IMR-90 (cell line): ENCODE data around the gene FRMD3. TPM values are rescaled to one million over a fixed set of nuclear protein-coding genes. Genes with fewer than 3 reads are reported as not detected.

Source experiments
- ATAC-seq: fragments of 200-7000 bp; cut with Tn5 transposase; 2 replicates; pipeline ENCODE4 v1.9.1; 2020; ENCODE audit warnings: low read depth, mild to moderate bottlenecking, moderate library complexity
- BruUV-seq: library from RNA; stranded (reverse); fragments of 400-500 nt; replicated peaks from 2 replicates; lab custom pipeline; 2021; lab: Mats Ljungman, UMichigan
- CTCF ChIA-PET: fragments of 300-600 bp; formaldehyde crosslinking; extraction: SDS; loops from one replicate; lab custom pipeline; 2021; ENCODE audit warnings: antibody characterized with exemption; lab: Yijun Ruan, JAX
- POLR2A ChIA-PET: fragments of 300-600 bp; sonication (Branson Sonifier 250); formaldehyde crosslinking; loops from one replicate; lab custom pipeline; 2022; ENCODE audit warnings: antibody characterized with exemption; ENCODE audit not compliant: unreplicated experiment; lab: Charles Lee
- DNase-seq: peaks from one replicate; pipeline ENCODE4 v3.0.0; 2013
- H2AFZ ChIP-seq: replicated peaks from 2 replicates; pipeline ENCODE3; 2013; ENCODE audit warnings: low read length, mild to moderate bottlenecking; ENCODE audit not compliant: poor library complexity
- H2AK5ac ChIP-seq: 2 replicates; pipeline ENCODE4 v1.6.1; 2013; ENCODE audit warnings: low read depth, low read length, inconsistent platforms
- H2AK9ac ChIP-seq: replicated peaks from 2 replicates; pipeline ENCODE3; 2013; ENCODE audit warnings: mild to moderate bottlenecking, low read depth, low read length, moderate library complexity; ENCODE audit not compliant: poor library complexity
- H2BK120ac ChIP-seq: 2 replicates; pipeline ENCODE4 v1.6.1; 2013; ENCODE audit warnings: low read depth, low read length, inconsistent platforms
- H2BK15ac ChIP-seq: 3 replicates; pipeline ENCODE4 v1.6.1; 2013; ENCODE audit warnings: low read depth, low read length, inconsistent platforms
- H2BK20ac ChIP-seq: 2 replicates; pipeline ENCODE4 v1.6.1; 2013; ENCODE audit warnings: low read depth, mild to moderate bottlenecking, inconsistent platforms, low read length, moderate library complexity
- H2BK5ac ChIP-seq: 2 replicates; pipeline ENCODE4 v1.6.1; 2013; ENCODE audit warnings: mild to moderate bottlenecking, low read depth, low read length, inconsistent platforms; ENCODE audit not compliant: poor library complexity, severe bottlenecking
- H3K14ac ChIP-seq: replicated peaks from 2 replicates; pipeline ENCODE4 v1.6.1; 2013; ENCODE audit warnings: low read depth, low read length, inconsistent platforms
- H3K18ac ChIP-seq: 2 replicates; pipeline ENCODE4 v1.6.1; 2013; ENCODE audit warnings: low read depth, low read length, control low read depth
- H3K23ac ChIP-seq: 2 replicates; pipeline ENCODE4 v1.6.1; 2013; ENCODE audit warnings: low read depth, low read length, inconsistent platforms
- H3K27ac ChIP-seq: 2 replicates; pipeline ENCODE4 v1.5.1; 2013; ENCODE audit warnings: mild to moderate bottlenecking, control low read depth, low read length; ENCODE audit not compliant: insufficient read depth
- H3K27me3 ChIP-seq: 2 replicates; pipeline ENCODE4 v1.6.1; 2013; ENCODE audit warnings: low read length; ENCODE audit not compliant: control insufficient read depth, insufficient read depth
- H3K36me3 ChIP-seq: 2 replicates; pipeline ENCODE4 v1.6.1; 2013; ENCODE audit warnings: low read length, mixed read lengths; ENCODE audit not compliant: control insufficient read depth, insufficient read depth
- H3K4ac ChIP-seq: 2 replicates; pipeline ENCODE4 v1.6.1; 2013; ENCODE audit warnings: low read depth, low read length, inconsistent platforms
- H3K4me1 ChIP-seq: 2 replicates; pipeline ENCODE4 v1.6.1; 2013; ENCODE audit warnings: low read length, mixed read lengths; ENCODE audit not compliant: control insufficient read depth, insufficient read depth
- H3K4me2 ChIP-seq: 2 replicates; pipeline ENCODE4 v1.6.1; 2013; ENCODE audit warnings: low read depth, mild to moderate bottlenecking, control low read depth, low read length, moderate library complexity
- H3K4me3 ChIP-seq: 2 replicates; pipeline ENCODE4 v1.5.1; 2013; ENCODE audit warnings: low read depth, mild to moderate bottlenecking, control low read depth, low read length, moderate library complexity; ENCODE audit not compliant: insufficient read depth
- H3K56ac ChIP-seq: 2 replicates; pipeline ENCODE4 v1.6.1; 2013; ENCODE audit warnings: low read length, inconsistent platforms; ENCODE audit not compliant: insufficient read depth; ENCODE audit errors: extremely low read depth
- H3K79me1 ChIP-seq, 2 experiments: 2 replicates each; pipeline ENCODE4 v1.6.1; 2013; ENCODE audit warnings: low read length in 2 of 2, inconsistent platforms in 1 of 2, low read depth in 1 of 2
- H3K9ac ChIP-seq: 2 replicates; pipeline ENCODE4 v1.6.1; 2013; ENCODE audit warnings: low read depth, low read length, control low read depth
- H3K9me1 ChIP-seq: 2 replicates; pipeline ENCODE4 v1.6.1; 2013; ENCODE audit warnings: low read length, inconsistent platforms; ENCODE audit not compliant: insufficient read depth
- H3K9me3 ChIP-seq: 2 replicates; pipeline ENCODE4 v1.6.1; 2013; ENCODE audit warnings: low read length; ENCODE audit not compliant: control insufficient read depth, insufficient read depth
- H4K20me1 ChIP-seq: 2 replicates; pipeline ENCODE4 v1.6.1; 2013; ENCODE audit warnings: low read length, inconsistent platforms; ENCODE audit not compliant: insufficient read depth
- H4K5ac ChIP-seq: 2 replicates; pipeline ENCODE4 v1.6.1; 2013; ENCODE audit warnings: mild to moderate bottlenecking, low read depth, low read length, control low read depth
- H4K8ac ChIP-seq, 2 experiments: 2 replicates each; pipeline ENCODE4 v1.6.1; 2013; ENCODE audit warnings: low read depth in 2 of 2, low read length in 2 of 2, control low read depth in 1 of 2, inconsistent platforms in 1 of 2
- H4K91ac ChIP-seq: 2 replicates; pipeline ENCODE4 v1.6.1; 2013; ENCODE audit warnings: low read depth, low read length, inconsistent platforms; ENCODE audit not compliant: insufficient read depth
- BHLHE40 ChIP-seq: fragments of 150-350 bp; IDR thresholded peaks from 2 replicates; pipeline ENCODE4 v1.6.1; 2016; ENCODE audit warnings: mild to moderate bottlenecking, low read depth, low read length
- CEBPB ChIP-seq: IDR thresholded peaks from 2 replicates; pipeline ENCODE4 v1.6.1; 2012; ENCODE audit warnings: low read depth, low read length, improper control_type of control experiment
- CHD1 ChIP-seq: IDR thresholded peaks from 2 replicates; pipeline ENCODE4 v1.6.1; 2012; ENCODE audit warnings: low read depth, low read length, improper control_type of control experiment
- CTCF ChIP-seq: conservative IDR thresholded peaks from 2 replicates; pipeline ENCODE4 v1.5.1; 2012; ENCODE audit warnings: mild to moderate bottlenecking, low read depth, low read length, improper control_type of control experiment
- ELK1 ChIP-seq: fragments of 150-350 bp; IDR thresholded peaks from 2 replicates; pipeline ENCODE4 v1.6.1; 2016; ENCODE audit warnings: low read depth, mild to moderate bottlenecking, low read length, moderate library complexity, borderline replicate concordance
- FOS ChIP-seq: fragments of 150-350 bp; IDR thresholded peaks from 2 replicates; pipeline ENCODE4 v1.6.1; 2016; ENCODE audit warnings: low read depth, low read length
- MAFK ChIP-seq: IDR thresholded peaks from 2 replicates; pipeline ENCODE4 v1.6.1; 2012; ENCODE audit warnings: low read depth, low read length, improper control_type of control experiment
- MAZ ChIP-seq: IDR thresholded peaks from 2 replicates; pipeline ENCODE4 v1.6.1; 2012; ENCODE audit warnings: low read depth, mild to moderate bottlenecking, low read length, improper control_type of control experiment, moderate library complexity, borderline replicate concordance
- MXI1 ChIP-seq: IDR thresholded peaks from 2 replicates; pipeline ENCODE4 v1.6.1; 2012; ENCODE audit warnings: low read depth, mild to moderate bottlenecking, low read length, moderate library complexity, borderline replicate concordance
- NFE2L2 ChIP-seq: fragments of 150-350 bp; IDR thresholded peaks from 2 replicates; pipeline ENCODE4 v1.6.1; 2016; ENCODE audit warnings: low read depth, mild to moderate bottlenecking, low read length
- POLR2A ChIP-seq: IDR thresholded peaks from 2 replicates; pipeline ENCODE4 v1.6.1; 2012; ENCODE audit warnings: mild to moderate bottlenecking, low read depth, low read length
- RAD21 ChIP-seq: IDR thresholded peaks from 2 replicates; pipeline ENCODE4 v1.6.1; 2012; ENCODE audit warnings: low read length, improper control_type of control experiment
- RCOR1 ChIP-seq: IDR thresholded peaks from 2 replicates; pipeline ENCODE4 v1.6.1; 2012; ENCODE audit warnings: mild to moderate bottlenecking, low read length, improper control_type of control experiment; ENCODE audit not compliant: insufficient replicate concordance
- RFX5 ChIP-seq: IDR thresholded peaks from 2 replicates; pipeline ENCODE4 v1.8.0; 2012; ENCODE audit warnings: low read depth, mild to moderate bottlenecking, low read length, moderate library complexity
- SMC3 ChIP-seq: fragments of 150-350 bp; IDR thresholded peaks from 2 replicates; pipeline ENCODE4 v1.6.1; 2016; ENCODE audit warnings: low read depth, mild to moderate bottlenecking, antibody characterized with exemption, low read length, moderate library complexity
- USF2 ChIP-seq: fragments of 150-350 bp; IDR thresholded peaks from 2 replicates; pipeline ENCODE4 v1.6.1; 2017; ENCODE audit warnings: mild to moderate bottlenecking, antibody characterized with exemption, low read length, low read depth
- dilution Hi-C: fragments of 300-500 bp; cut with HindIII; formaldehyde crosslinking; loops from one replicate; pipeline ENCODE4 v1.14.3; 2018; ENCODE audit warnings: low sequenced_read_pairs; ENCODE audit not compliant: unreplicated experiment
- in situ Hi-C: fragments of 300-500 bp; cut with MboI; formaldehyde crosslinking; loops from 3 replicates; pipeline ENCODE4 v1.14.3; 2019; ENCODE audit warnings: low sequenced_read_pairs, inconsistent platforms, mixed read lengths
- intact Hi-C: fragments of 100-400 bp; cut with micrococcal nuclease; formaldehyde crosslinking; loops from 2 replicates; pipeline ENCODE4 v1.10.0; 2022
- polyA plus RNA-seq, 3 experiments: library from polyadenylated mRNA; depleted of rRNA; stranded (reverse); fragments of >200 nt; gene quantifications; 2 replicates each; pipeline ENCODE4 v1.2.3, GENCODE V29; 2012; ENCODE audit warnings: low replicate concordance in 1 of 3
- total RNA-seq: library from RNA; depleted of rRNA; stranded (reverse); fragments of >200 nt; gene quantifications from 2 replicates; pipeline ENCODE4 v1.2.3, GENCODE V29; 2012

Gene FRMD3
- total and polyA plus RNA-seq, 2 of the 4 experiments (the other 2 are of a cell fraction) = 0.02 to 0.18 TPM

- no peaks in the 10 kb centered on the region for H3K79me1 ChIP-seq
- no peaks in the 10 kb centered on the region for H3K9me1 ChIP-seq
- H3K27ac ChIP-seq = no peak overlapping the region
- H3K18ac ChIP-seq = no peak overlapping the region
- H3K36me3 ChIP-seq = no peaks in the 10 kb centered on the region
- intact Hi-C loops = no loop called here
- TF ChIP-seq USF2 (no peak), BHLHE40 (no peak), RCOR1 (no peak), MXI1 (no peak), RFX5 (no peak), CHD1 (no peak), CTCF (no peak), NFE2L2 (no peak), MAZ (no peak), RAD21 (no peak), MAFK (no peak), ELK1 (no peak), FOS (no peak), CEBPB (no peak), SMC3 (no peak), POLR2A (no peak)
- ATAC-seq (no peak), DNase-seq (no peak)
- H3K56ac ChIP-seq = no peak overlapping the region
- H2AFZ ChIP-seq = no peak overlapping the region
- H2BK20ac ChIP-seq = no peak overlapping the region
- H3K14ac ChIP-seq = no peak overlapping the region
- no peak overlapping the region for H4K5ac ChIP-seq
- H2BK120ac ChIP-seq = no peak overlapping the region
- ChIA-PET CTCF (no interaction called here), POLR2A (no interaction called here)
- no TSS peak for BruUV-seq
- H2AK9ac ChIP-seq = no peak overlapping the region
- H4K20me1 ChIP-seq = no peaks in the 10 kb centered on the region
- H3K23ac ChIP-seq = no peak overlapping the region
- in situ Hi-C loops = no loop called here
- no peak overlapping the region for H2BK15ac ChIP-seq
- H2BK5ac ChIP-seq = no peak overlapping the region
- no peak overlapping the region for H4K8ac ChIP-seq
- dilution Hi-C loops = no loop called here
- H3K4ac ChIP-seq = no peak overlapping the region
- no peaks in the 10 kb centered on the region for H3K4me1 ChIP-seq
- peaks cover 5% of the 10 kb centered on the region for H3K9me3 ChIP-seq
- no peak overlapping the region for H2AK5ac ChIP-seq
- no peak overlapping the region for H4K91ac ChIP-seq
- no peaks in the 10 kb centered on the region for H3K27me3 ChIP-seq
- no peak overlapping the region for H3K4me2 ChIP-seq
- H3K9ac ChIP-seq = no peak overlapping the region
- H3K4me3 ChIP-seq = no peak overlapping the region
Measured at GRCh38 chr9:83362341-83362995, 175.7 kb downstream of the FRMD3 start.
